Measurements from ENCODE around the gene MAPT. TPM values are rescaled to one million over a fixed set of nuclear protein-coding genes. Genes with fewer than 3 reads are reported as not detected.
"Not testable (repeated sequence)": the region's sequence is repeated elsewhere in the genome, so short reads cannot be mapped to it uniquely, and the experiment has no call there.

The MAPT gene
- total RNA-seq, 1 experiment from 2014 or later, result 0.95 TPM

DNA sequence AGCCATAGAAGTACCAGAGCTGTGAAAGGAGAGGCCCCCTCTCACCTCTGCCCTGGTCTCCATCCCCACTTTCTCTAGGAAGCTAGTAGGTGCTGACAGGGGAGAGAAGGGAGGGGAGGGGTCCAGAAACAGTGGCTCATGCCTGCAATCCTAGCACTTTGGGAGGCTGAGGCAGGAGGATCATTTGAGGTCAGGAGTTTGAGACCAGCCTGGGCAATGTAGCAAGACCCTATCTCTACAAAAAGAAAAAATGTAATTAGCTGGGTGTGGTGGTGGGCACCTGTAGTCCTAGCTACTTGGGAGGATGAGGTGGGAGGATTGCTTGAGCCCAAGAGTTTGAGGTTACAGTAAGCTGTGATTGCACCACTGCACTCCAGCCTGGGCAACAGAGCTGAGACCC is 42.8 kb downstream of the MAPT start:
- DNase-seq (ENCODE audit: low read depth); in situ Hi-C loops (cut with HindIII; ENCODE audit: low pct_unique_long_range_greater_than_20kb, low sequenced_read_pairs): not testable (repeated sequence)

DNA sequence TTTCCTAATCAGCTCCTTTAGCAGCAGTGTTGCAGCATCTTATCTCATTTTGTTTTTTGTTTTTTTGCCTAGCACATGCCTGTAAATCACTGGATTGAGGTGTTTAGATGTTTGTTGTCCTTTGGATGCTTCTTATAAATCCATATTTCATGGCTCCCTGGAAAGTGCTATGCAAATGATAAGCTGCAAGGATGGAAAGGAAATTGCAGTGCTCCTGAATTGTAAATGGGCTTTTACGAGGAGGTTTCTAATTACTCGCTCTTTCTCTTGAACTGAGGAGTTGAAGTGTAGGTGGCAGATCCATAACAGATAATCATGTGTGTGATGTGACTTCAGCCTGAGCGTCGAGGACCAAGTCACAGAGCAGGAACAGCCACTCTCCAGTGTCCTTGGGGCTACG is 45.0 kb downstream of the MAPT start:
- no peak for DNase-seq (ENCODE audit: low read depth)
- in situ Hi-C loops (cut with HindIII; ENCODE audit: low pct_unique_long_range_greater_than_20kb, low sequenced_read_pairs), result no loop called here

DNA sequence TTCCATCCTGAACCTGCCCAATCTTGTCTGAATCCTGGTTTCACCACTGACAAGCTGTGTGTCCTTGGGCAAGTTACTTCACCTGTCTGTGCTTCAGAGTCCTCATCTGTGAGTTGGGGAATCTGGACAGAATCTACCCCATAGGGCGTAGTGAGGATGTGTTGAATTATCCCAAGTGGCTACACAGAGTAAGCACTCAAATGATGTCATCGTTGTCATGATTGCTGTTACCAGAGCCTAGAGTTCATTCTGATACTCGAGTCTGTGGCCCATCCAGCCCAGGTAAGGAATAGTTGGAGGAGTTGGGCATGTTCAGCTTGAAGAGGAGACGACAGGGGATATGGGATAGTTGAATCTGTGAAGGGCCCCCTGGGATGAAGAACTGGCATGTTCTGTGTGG is 45.9 kb downstream of the MAPT start:
- DNase-seq (ENCODE audit: low read depth), result no peak
- in situ Hi-C loops (cut with HindIII; ENCODE audit: low pct_unique_long_range_greater_than_20kb, low sequenced_read_pairs), result no loop called here

DNA sequence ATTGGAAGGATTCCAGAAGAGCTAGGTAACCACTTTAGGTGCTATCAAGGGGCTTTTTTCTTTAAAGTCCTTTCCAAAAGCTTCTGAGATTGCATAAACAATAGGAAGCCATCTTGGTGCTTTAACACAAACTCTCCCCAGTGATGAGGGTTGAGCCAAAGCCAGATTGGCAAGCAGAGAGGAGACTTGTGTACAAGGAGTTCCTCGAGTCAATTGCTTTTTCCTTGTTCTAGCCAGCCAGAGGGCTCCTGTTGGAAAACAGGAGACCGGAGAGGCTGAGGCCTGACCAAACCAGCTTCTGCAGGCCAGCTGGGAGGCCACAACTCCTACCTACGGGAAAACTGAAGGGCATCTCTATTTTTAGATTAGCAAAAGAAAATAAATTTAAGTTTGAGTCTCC is 46.5 kb downstream of the MAPT start:
- in situ Hi-C loops (cut with HindIII; ENCODE audit: low pct_unique_long_range_greater_than_20kb, low sequenced_read_pairs), result no loop called here
- DNase-seq (ENCODE audit: low read depth), result no peak

DNA sequence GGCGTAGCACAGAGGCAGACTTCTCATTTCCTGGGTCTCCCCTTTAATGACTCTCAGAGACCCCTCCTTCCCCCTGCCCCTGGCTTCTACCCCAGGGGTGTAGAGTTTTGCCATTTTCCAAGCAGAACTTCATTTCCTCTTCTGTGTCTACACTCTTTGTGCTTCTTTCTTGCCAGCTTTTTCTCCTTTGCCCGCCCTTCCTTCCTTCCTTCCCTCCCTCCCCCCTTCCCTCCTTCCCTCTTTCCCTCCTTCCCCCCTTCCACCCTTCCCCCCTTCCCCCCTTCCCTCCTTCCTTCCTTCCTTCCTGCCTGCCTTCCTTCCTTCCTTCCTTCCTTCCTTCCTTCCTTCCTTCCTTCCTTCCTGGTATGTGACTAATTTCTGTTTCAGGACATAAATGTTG is 47.0 kb downstream of the MAPT start:
- in situ Hi-C loops (cut with HindIII; ENCODE audit: low pct_unique_long_range_greater_than_20kb, low sequenced_read_pairs), result no loop called here
- no peak for DNase-seq (ENCODE audit: low read depth)

DNA sequence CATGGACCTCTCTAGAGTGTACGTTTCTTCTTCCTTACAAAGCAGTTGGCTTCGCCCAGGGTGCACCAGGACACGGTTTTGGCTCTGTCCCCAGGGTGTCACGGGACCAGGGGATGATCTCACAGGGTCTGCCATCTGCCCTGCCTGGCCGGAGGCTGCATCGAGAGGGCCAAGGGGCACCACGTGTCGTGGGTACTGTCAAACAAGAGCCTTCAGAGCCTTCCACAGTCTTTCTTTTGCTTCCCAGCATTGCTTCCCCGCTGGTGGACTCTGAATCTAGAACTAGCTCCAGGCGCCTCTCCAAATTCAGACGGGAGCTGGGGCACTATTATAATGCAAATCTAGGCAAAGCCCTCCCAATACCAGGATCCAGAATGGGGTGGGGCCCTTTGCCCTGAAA is 47.9 kb downstream of the MAPT start:
- no peak for DNase-seq (ENCODE audit: low read depth)
- in situ Hi-C loops (cut with HindIII; ENCODE audit: low pct_unique_long_range_greater_than_20kb, low sequenced_read_pairs), result no loop called here

DNA sequence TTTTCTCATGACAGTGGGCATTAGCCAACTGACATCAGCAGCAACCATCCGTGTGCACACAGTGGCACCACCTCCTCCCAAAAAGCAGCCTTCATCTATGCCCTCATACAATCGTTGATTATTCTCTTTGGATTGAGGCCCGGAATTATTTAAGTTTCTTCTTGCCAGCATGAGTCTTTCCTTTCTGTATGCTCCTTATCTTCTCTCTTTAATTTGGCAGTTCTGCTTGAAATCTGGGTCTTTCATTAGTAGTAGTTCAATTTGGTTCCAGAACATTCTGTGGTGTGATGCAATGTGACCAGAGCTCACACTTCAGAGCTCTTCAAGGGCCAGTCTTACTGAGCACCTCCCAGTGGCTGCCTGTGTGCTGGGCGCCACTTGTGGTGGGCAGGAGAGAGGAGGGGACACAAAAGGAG is 52.5 kb downstream of the MAPT start:
- no peak for DNase-seq (ENCODE audit: low read depth)
- in situ Hi-C loops (cut with HindIII; ENCODE audit: low pct_unique_long_range_greater_than_20kb, low sequenced_read_pairs), result no loop called here

DNA sequence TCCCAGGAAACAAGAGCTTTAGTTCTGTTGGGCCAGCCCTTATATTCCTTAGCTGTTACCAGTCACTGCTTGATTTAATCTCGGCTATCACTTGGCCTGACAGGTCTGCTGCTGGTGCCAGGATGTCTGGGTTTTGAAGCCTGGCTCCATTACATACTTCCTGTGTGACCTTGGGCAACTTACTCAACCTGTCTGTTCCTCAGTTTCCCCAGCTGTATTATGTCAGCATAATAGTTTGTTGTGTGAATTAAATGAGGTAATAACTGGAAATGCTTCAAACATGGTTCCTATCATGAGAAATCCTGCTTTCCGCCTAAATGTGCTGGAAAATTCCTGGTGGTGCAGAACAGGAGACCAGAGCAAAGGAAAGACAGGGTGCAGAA is 54.1 kb downstream of the MAPT start:
- in situ Hi-C loops (cut with HindIII; ENCODE audit: low pct_unique_long_range_greater_than_20kb, low sequenced_read_pairs), result no loop called here
- DNase-seq (ENCODE audit: low read depth), result no peak

DNA sequence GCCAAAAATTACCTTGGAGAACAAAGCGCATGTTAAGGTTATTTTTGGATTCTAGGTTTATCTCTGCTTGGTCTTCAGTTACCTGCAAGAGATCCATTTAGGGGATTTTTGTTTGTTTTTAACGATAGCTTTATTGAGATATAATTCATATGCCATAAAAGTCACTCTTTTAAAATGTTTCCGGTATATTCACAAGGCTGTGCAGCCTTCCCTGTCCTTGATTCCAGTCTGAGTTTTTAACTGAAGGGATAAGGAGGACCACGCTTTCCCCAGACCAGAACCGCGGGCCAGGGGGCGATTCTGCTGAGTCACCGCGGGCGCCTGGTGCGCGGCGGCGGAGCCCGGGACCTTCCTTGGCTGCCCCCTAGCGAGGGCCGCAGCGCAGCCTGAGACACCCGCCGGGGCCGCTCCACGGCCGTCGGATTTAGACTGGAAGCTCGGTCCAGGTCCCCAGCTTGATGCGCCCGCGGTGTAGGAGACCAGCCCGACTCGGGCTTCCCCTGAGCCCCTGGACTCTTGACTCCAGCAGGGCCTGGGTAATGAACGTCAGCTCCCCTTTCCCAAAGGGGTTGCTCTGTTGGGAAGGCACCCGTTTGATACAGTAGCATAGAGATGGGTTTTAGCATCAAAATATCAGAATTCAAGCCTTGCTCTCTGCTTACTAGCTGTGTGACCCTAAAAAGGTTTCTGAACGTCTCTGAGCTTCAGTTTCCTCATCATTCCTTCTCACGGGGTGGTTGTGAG is 54.7 kb downstream of the MAPT start:
- in situ Hi-C loops (cut with HindIII; ENCODE audit: low pct_unique_long_range_greater_than_20kb, low sequenced_read_pairs), result no loop called here
- peak; percentile 59 for DNase-seq (ENCODE audit: low read depth)

DNA sequence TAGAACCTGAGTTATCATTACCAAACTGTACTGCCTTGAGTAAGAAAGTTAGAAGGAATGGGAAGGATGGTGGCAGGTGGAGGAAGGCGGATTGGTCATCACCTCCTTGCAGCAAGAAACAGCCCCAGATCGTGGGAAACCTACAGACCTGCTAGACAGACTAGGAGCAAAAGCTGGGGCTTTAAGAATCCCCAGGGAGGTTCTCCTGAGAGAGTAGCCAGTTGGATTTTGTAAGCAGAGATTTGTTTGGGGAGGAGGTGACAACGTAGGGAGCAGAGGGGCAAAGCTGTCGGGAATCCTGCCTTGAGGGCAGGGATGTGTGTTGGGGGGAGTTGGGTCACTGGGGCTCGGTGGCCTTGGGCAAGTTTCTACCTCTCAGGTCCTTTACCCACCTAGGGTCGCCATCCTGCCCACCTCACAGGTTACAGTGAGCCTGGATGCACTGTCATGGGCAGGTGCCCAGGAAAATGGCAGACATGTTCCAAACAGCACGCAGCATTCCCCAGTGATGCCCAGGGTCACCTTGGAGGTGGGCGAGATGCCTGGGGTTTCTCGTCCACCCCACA is 55.5 kb downstream of the MAPT start:
- no peak for DNase-seq (ENCODE audit: low read depth)
- in situ Hi-C loops (cut with HindIII; ENCODE audit: low pct_unique_long_range_greater_than_20kb, low sequenced_read_pairs), result no loop called here

DNA sequence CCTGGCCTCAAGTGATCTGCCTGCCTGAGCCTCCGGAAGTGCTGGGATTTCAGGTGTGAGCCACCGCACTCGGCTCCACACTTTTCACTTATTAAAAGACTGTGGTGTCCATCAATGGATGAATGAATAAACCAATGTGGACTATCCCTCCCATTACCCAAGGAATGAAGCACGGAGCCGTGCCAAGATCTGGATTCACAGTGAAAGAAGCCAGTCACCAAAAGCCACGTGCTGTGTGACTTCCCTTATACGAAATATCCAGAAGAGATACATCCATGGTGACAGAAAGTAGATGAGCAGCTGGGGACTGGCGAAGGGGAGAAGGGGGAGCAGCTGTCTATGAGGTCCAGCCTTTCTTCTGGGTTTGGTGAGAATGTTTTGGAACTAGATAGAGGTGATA is 56.5 kb downstream of the MAPT start:
- no peak for DNase-seq (ENCODE audit: low read depth)
- in situ Hi-C loops (cut with HindIII; ENCODE audit: low pct_unique_long_range_greater_than_20kb, low sequenced_read_pairs), result no loop called here

DNA sequence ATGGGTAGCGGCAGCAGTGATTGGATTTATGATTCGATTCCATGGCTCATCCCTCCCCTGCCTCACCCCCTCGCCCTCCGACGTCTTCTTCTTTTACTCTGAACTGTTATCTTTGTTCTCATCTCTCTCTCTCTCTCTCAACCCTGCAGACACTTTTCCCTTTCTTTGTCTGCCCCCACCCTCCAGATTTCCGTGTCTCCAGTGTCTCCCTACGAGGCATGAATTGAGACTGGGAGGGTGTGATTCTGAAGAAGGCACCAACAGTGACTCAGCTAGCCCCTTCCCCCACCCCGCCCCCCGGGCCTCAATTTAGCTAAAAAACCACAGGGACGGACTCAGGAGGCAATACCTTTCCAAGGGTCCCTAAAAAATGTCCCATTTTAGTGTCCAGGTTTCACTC is 57.0 kb downstream of the MAPT start:
- no peak for DNase-seq (ENCODE audit: low read depth)
- in situ Hi-C loops (cut with HindIII; ENCODE audit: low pct_unique_long_range_greater_than_20kb, low sequenced_read_pairs), result no loop called here

DNA sequence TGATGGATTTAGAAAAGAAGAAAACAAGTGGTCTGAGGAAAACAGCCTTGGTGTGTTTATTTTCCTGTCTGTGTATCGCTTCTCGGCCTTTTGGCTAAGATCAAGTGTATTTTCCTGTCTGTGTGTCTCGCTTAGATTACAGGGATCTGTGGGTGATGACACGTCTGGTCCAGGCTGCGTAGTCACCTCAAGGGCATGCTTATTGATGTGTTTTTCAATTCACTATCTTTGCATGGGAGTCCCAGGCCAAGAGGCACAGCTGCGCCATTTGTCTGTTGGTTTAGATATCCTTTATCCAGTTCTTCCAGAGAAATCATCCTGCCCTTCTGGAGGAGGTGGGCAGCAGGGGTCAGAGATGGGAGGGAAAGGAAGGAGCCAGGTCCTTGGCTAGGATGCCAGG is 57.6 kb downstream of the MAPT start:
- in situ Hi-C loops (cut with HindIII; ENCODE audit: low pct_unique_long_range_greater_than_20kb, low sequenced_read_pairs), result no loop called here
- no peak for DNase-seq (ENCODE audit: low read depth)

DNA sequence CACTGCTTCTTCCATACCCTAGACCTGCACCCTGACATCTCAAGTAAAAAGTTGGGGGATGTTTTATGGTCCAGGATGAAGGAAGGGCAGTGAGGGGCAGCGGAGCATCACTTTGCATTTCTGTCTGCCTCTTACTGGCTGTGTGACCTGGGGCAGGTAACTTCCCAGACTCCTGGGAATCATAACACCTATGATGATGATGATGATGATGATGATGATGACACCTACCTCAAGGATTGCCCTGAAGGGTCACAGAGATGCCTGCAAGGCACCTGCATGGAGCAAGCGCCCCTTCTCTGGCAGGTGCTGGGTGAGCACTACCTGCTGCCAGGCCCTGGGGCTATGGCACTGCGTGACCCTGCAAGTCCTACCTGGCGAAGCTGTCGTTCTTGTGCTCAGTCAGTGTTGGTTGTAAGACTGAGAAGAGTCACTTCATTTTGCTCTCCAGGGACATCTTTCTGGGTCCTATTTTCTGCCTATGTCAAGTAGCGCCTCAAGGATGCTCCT is 58.5 kb downstream of the MAPT start:
- no peak for DNase-seq (ENCODE audit: low read depth)
- in situ Hi-C loops (cut with HindIII; ENCODE audit: low pct_unique_long_range_greater_than_20kb, low sequenced_read_pairs), result no loop called here

DNA sequence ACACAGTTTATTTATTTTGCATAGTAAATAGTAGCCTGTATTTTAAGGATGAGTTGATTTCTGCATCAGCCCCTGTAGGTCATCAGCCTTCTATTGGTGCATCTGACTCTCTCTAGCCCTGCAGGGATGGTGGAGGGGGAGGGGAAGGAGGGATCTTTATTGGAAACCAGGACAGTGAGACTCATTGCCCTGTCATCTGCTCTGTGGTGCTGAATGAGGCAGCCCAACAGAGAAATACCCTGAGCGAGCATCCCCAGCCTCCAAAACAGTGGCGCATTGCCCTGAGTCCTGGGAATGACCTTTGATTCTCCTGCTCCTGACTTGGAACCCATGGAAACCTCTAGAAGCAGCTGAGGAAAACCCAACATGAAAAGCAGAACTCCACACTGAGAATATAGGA is 59.2 kb downstream of the MAPT start:
- in situ Hi-C loops (cut with HindIII; ENCODE audit: low pct_unique_long_range_greater_than_20kb, low sequenced_read_pairs), result no loop called here

DNA sequence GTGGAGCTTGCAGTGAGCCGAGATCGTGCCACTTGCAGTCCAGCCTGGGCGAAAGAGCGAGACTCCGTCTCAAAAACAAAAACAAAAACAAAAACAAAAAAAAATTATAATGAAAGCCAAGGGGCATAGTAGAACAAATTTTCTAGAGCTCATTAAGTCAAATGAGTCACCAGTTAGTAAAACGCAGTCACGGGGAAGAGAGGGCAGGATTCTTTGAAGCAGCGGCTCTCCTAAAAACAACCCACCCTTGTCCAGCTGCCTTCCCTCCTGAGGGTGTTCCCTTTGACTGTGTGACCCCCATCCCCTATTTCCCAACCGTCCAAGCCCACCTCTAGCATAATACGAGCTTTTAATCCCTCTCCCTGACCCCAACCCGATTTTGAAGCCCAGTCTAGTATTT is 60.6 kb downstream of the MAPT start:
- DNase-seq (ENCODE audit: low read depth), result no peak
- in situ Hi-C loops (cut with HindIII; ENCODE audit: low pct_unique_long_range_greater_than_20kb, low sequenced_read_pairs), result no loop called here

More for the DNA sequence above, 59.2 kb downstream of the MAPT start:
- no peak for DNase-seq (ENCODE audit: low read depth)

DNA sequence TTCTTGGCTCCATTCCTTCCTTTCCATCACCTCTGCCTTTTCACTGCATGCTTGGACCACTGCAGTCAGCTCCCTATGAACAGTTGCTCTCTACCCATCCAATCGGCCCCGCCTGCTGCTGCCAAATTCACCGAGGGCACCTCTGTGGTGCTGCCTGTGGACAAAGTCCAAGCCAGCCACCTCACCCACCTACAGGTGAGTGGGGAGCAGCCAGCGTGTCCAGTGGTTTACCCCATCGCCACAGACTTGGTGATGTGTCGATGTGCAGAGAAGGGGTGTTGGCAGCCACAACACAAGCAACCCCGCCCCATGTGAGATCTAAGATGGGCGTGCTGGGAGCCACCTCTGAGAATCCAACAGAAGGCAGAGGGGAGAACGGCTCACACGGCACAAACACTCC is 61.0 kb downstream of the MAPT start:
- DNase-seq (ENCODE audit: low read depth), result no peak
- in situ Hi-C loops (cut with HindIII; ENCODE audit: low pct_unique_long_range_greater_than_20kb, low sequenced_read_pairs), result no loop called here

DNA sequence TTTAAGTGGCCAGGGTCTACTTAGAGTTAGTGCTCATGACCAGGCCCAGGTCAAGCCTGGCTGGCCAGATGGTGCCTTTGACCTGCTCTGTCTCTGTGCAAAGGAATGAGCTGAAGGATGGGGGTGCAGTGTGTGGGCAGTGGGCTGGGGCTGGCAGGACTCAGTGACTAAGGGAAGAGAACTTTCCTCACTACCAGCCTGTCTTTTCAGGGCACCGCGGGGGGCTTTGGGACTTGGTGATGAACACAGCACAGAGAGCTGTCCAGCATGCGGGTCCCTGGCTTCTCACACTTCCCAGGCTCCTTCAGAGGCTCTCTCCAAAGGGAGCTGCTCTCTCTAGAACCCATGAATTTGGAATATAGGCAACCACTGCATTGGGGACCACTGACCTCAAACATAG is 61.7 kb downstream of the MAPT start:
- in situ Hi-C loops (cut with HindIII; ENCODE audit: low pct_unique_long_range_greater_than_20kb, low sequenced_read_pairs), result no loop called here
- DNase-seq (ENCODE audit: low read depth), result no peak

DNA sequence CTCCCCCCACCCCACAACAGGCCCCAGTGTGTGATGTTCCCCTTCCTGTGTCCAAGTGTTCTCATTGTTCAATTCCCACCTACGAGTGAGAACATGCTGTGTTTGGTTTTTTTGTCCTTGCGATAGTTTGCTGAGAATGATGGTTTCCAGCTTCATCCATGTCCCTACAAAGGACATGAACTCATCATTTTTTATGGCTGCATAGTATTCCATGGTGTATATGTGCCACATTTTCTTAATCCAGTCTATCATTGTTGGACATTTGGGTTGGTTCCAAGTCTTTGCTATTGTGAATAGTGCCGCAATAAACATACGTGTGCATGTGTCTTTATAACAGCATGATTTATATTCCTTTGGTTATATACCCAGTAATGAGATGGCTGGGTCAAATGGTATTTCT is 62.4 kb downstream of the MAPT start:
- in situ Hi-C loops (cut with HindIII; ENCODE audit: low pct_unique_long_range_greater_than_20kb, low sequenced_read_pairs); DNase-seq (ENCODE audit: low read depth): not testable (repeated sequence)

DNA sequence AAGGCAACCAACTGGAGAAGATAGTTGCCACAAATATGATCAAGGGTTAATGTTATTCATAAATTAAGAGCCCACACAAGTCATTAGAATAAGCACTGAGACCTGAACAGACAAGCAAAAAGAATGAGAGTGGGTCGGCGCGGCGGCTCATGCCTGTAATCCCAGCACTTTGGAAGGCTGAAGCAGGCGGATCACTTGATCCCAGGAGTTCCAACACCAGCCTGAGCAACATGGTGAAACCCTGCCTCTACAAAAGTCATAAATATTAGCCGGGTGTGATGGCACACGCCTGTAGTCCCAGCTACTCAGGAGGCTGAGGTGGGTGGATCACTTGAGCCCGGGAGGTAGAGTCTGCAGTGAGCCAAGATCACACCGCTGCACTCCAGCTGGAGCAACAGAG is 64.0 kb downstream of the MAPT start:
- in situ Hi-C loops (cut with HindIII; ENCODE audit: low pct_unique_long_range_greater_than_20kb, low sequenced_read_pairs), result no loop called here
- no peak for DNase-seq (ENCODE audit: low read depth)

Data from Caki2 (cell line).